HT1080 (cell line): ENCODE measurements around the gene DAB2IP. TPM values are rescaled to one million over a fixed set of nuclear protein-coding genes. Genes with fewer than 3 reads are reported as not detected.

ENCODE experiments used
- DNase-seq: peaks from one replicate; pipeline ENCODE4 v3.0.0-alpha.2; 2015; ENCODE audit warnings: low read depth
- total RNA-seq: library from RNA; depleted of rRNA; stranded (reverse); fragments of >200 nt; shearing (Covaris generic); gene quantifications from 2 replicates; pipeline ENCODE4 v1.2.3, GENCODE V29; 2014; rRNA removed

DAB2IP gene
- total RNA-seq, 1 experiment from 2014 or later = 16.6 TPM

- no peak for DNase-seq
Measured at GRCh38 chr9:121827251-121827967, 176.0 kb downstream of the DAB2IP start.

- DNase-seq = no peak
Measured at GRCh38 chr9:121830441-121831140, 179.2 kb downstream of the DAB2IP start.

GRCh38 chr9:121831869-121832268 is 180.4 kb downstream of the DAB2IP start:
- no peak for DNase-seq

GRCh38 chr9:121833061-121833460 is 181.6 kb downstream of the DAB2IP start:
- no peak for DNase-seq

Other genes with a start within 250 kb of the DAB2IP start
- gene GGTA1, start 151.8 kb upstream of the DAB2IP start, total RNA-seq = not detected in 2 replicates